ENCODE measurements around the gene BZW1. TPM values are rescaled to one million over a fixed set of nuclear protein-coding genes. Genes with fewer than 3 reads are reported as not detected.

Gene BZW1
- polyA plus RNA-seq, 3 donors from 2014 or later, result 354 to 367 (median 365) TPM

Other genes with a start within 250 kb of the BZW1 start
- not detected for gene AOX1, start 225.9 kb upstream of the BZW1 start, polyA plus RNA-seq
- 10 to 100 TPM; 26.2 to 48.7 (median 47.9) TPM for gene CLK1, start 52.7 kb downstream of the BZW1 start, polyA plus RNA-seq
- 10 to 100 TPM; 17.9 to 30.4 (median 25.7) TPM for gene PPIL3, start 77.2 kb downstream of the BZW1 start, polyA plus RNA-seq
- gene NIF3L1, start 77.5 kb downstream of the BZW1 start, polyA plus RNA-seq, result 10 to 100 TPM; 13.5 to 31.0 (median 20.9) TPM
- gene ORC2, start 151.8 kb downstream of the BZW1 start, polyA plus RNA-seq, result 10 to 100 TPM in 1 of 3 donors, 1 to 10 TPM in 2; 5.7 to 13.6 (median 9.8) TPM